HCT116 (cell line): ENCODE results near the gene CCDC142. TPM values are rescaled to one million over a fixed set of nuclear protein-coding genes. Genes with fewer than 3 reads are reported as not detected.

Experiments used
- ATAC-seq: fragments of 200-7000 bp; cut with Tn5 transposase; 2 replicates; pipeline ENCODE4 v1.9.1; 2020; ENCODE audit warnings: mild to moderate bottlenecking, moderate library complexity
- BruUV-seq: library from RNA; stranded (reverse); fragments of 400-500 nt; replicated peaks from 2 replicates; lab custom pipeline; 2021; lab: Mats Ljungman, UMichigan
- CTCF ChIA-PET: fragments of 300-600 bp; sonication (Branson Sonifier 250); formaldehyde crosslinking; loops from one replicate; lab custom pipeline; 2021; ENCODE audit warnings: antibody characterized with exemption; lab: Charles Lee
- POLR2A ChIA-PET: fragments of 300-600, 350-600 bp; sonication (Branson Sonifier 250); formaldehyde crosslinking; loops from one replicate; lab custom pipeline; 2021; ENCODE audit warnings: antibody characterized with exemption; lab: Charles Lee
- RAD21 ChIA-PET, 2 experiments: fragments of 300-600 bp; sonication (Branson Sonifier 250); formaldehyde crosslinking; loops; one replicate each; lab custom pipeline; 2023; ENCODE audit warnings: low total read pairs in 2 of 2; ENCODE audit not compliant: uncharacterized antibody in 2 of 2, unreplicated experiment in 2 of 2, low non-redundant PET in 1 of 2; lab: Charles Lee
- DNase-seq: peaks from one replicate; pipeline ENCODE4 v3.0.0-alpha.2; 2010; ENCODE audit warnings: low read depth, low spot score
- H2AFZ ChIP-seq: fragments of 200-600 bp; shearing (Covaris generic), sonication (generic); 2 replicates; pipeline ENCODE4 v1.6.1; 2017; ENCODE audit warnings: low read depth, mixed run types, mixed read lengths, antibody characterized with exemption, low read length; ENCODE audit not compliant: poor library complexity, severe bottlenecking
- H3K27ac ChIP-seq: 2 replicates; pipeline ENCODE4 v1.5.1; 2012; ENCODE audit warnings: low read depth, low read length
- H3K27me3 ChIP-seq: fragments of 200-600 bp; sonication (generic); 2 replicates; pipeline ENCODE4 v1.6.1; 2016; ENCODE audit warnings: mixed run types, low read length, mixed read lengths; ENCODE audit not compliant: insufficient read depth
- H3K36me3 ChIP-seq, 2 experiments: fragments of 200-500 bp in 1 of 2; fragments of 200-600 bp in 1 of 2; sonication (Bioruptor generic) in 1 of 2; sonication (generic) in 1 of 2; 2 replicates each; pipeline versions ENCODE4 v1.5.1 to v1.6.1; 2014 to 2016; ENCODE audit warnings: low read length in 2 of 2, inconsistent platforms in 1 of 2, mixed read lengths in 1 of 2, mixed run types in 1 of 2; ENCODE audit not compliant: insufficient read depth in 2 of 2, control insufficient read depth in 1 of 2
- H3K4me1 ChIP-seq, 2 experiments: fragments of 200-600 bp in 1 of 2; sonication (generic) in 1 of 2; 2 replicates each; pipeline versions ENCODE4 v1.5.1 to v1.6.1; 2012 to 2017; ENCODE audit warnings: low read length in 2 of 2, inconsistent platforms in 1 of 2, mild to moderate bottlenecking in 1 of 2, mixed read lengths in 1 of 2, mixed run types in 1 of 2, moderate library complexity in 1 of 2; ENCODE audit not compliant: insufficient read depth in 2 of 2, control insufficient read depth in 1 of 2
- H3K4me2 ChIP-seq: fragments of 200-600 bp; sonication (generic); 2 replicates; pipeline ENCODE4 v1.6.1; 2017; ENCODE audit warnings: mixed run types, low read length, mixed read lengths
- H3K4me3 ChIP-seq, 2 experiments: fragments of 200-600 bp in 1 of 2; sonication (generic) in 1 of 2; replicated peaks in 1 of 2; 2 replicates each; pipeline ENCODE4 v1.5.1; 2011 to 2016; ENCODE audit warnings: low read length in 2 of 2, control low read depth in 1 of 2, low read depth in 1 of 2, mild to moderate bottlenecking in 1 of 2, mixed read lengths in 1 of 2, mixed run types in 1 of 2
- H3K79me2 ChIP-seq: fragments of 200-600 bp; sonication (generic); 2 replicates; pipeline ENCODE4 v1.6.1; 2017; ENCODE audit warnings: mild to moderate bottlenecking, mixed run types, low read length, moderate library complexity, mixed read lengths; ENCODE audit not compliant: insufficient read depth
- H3K9ac ChIP-seq: fragments of 200-600 bp; sonication (generic); 2 replicates; pipeline ENCODE4 v1.6.1; 2016; ENCODE audit warnings: low read length, mixed read lengths
- H3K9me2 ChIP-seq: fragments of 200-600 bp; sonication (generic), shearing (Covaris generic); 2 replicates; pipeline ENCODE4 v1.6.1; 2017; ENCODE audit warnings: mixed run types, mild to moderate bottlenecking, moderate library complexity; ENCODE audit not compliant: insufficient read depth
- H3K9me3 ChIP-seq, 2 experiments: fragments of 200-500 bp in 1 of 2; fragments of 200-600 bp in 1 of 2; sonication (Bioruptor generic) in 1 of 2; sonication (generic) in 1 of 2; 2 replicates each; pipeline ENCODE4 v1.6.1; 2014 to 2017; ENCODE audit warnings: low read length in 2 of 2, mixed read lengths in 2 of 2, inconsistent platforms in 1 of 2, low read depth in 1 of 2, mild to moderate bottlenecking in 1 of 2, mixed run types in 1 of 2, moderate library complexity in 1 of 2; ENCODE audit not compliant: control insufficient read depth in 1 of 2, insufficient read depth in 1 of 2
- H4K20me1 ChIP-seq: fragments of 200-600 bp; sonication (generic), shearing (Covaris generic); 2 replicates; pipeline ENCODE4 v1.6.1; 2017; ENCODE audit warnings: mixed run types, mild to moderate bottlenecking, moderate library complexity; ENCODE audit not compliant: insufficient read depth
- ATF3 ChIP-seq: IDR thresholded peaks from 2 replicates; pipeline ENCODE4 v1.6.1; 2012
- CBX3 ChIP-seq: IDR thresholded peaks from 2 replicates; pipeline ENCODE4 v1.6.1; 2012; ENCODE audit warnings: low read depth
- CEBPB ChIP-seq: IDR thresholded peaks from 2 replicates; pipeline ENCODE4 v1.6.1; 2012; ENCODE audit warnings: low read depth
- EGR1 ChIP-seq: IDR thresholded peaks from 2 replicates; pipeline ENCODE4 v1.6.1; 2012; ENCODE audit warnings: low read depth
- JUND ChIP-seq: IDR thresholded peaks from 2 replicates; pipeline ENCODE4 v1.6.1; 2012
- SP1 ChIP-seq: IDR thresholded peaks from 2 replicates; pipeline ENCODE4 v1.6.1; 2012; ENCODE audit warnings: low read depth
- SRF ChIP-seq: IDR thresholded peaks from 2 replicates; pipeline ENCODE4 v1.6.1; 2012; ENCODE audit warnings: low read depth
- YY1 ChIP-seq: IDR thresholded peaks from 2 replicates; pipeline ENCODE4 v1.6.1; 2011; ENCODE audit warnings: low read length, low read depth, moderate library complexity, mild to moderate bottlenecking; ENCODE audit not compliant: insufficient replicate concordance; ENCODE audit errors: extremely low read depth
- ZFX ChIP-seq: fragments of 450-650 bp; IDR thresholded peaks from 2 replicates; pipeline ENCODE4 v1.6.1; 2017
- ZNF274 ChIP-seq: fragments of 200-500 bp; sonication (Bioruptor generic); IDR thresholded peaks from 2 replicates; pipeline ENCODE4 v1.6.1; 2014; ENCODE audit warnings: mild to moderate bottlenecking, low read depth, low read length, inconsistent platforms
- intact Hi-C: fragments of 100-400 bp; cut with micrococcal nuclease; formaldehyde crosslinking; loops from 2 replicates; pipeline ENCODE4 v1.10.0; 2022
- total RNA-seq: library from RNA; stranded (reverse); gene quantifications from one replicate; pipeline ENCODE4 v1.2.1, GENCODE V29; 2021; ENCODE audit not compliant: unreplicated experiment
- TF ChIP-seq, protein P1 (sequence below), 3 experiments: fragments of 200-600 bp in 1 of 3; sonication (generic) in 1 of 3; IDR thresholded peaks in 2 of 3; conservative IDR thresholded peaks in 1 of 3; 2 replicates each; pipeline ENCODE4 v1.5.1; 2012 to 2017; ENCODE audit warnings: low read depth in 2 of 3, low read length in 2 of 3, antibody characterized with exemption in 1 of 3, borderline replicate concordance in 1 of 3, control low read depth in 1 of 3, mild to moderate bottlenecking in 1 of 3, mixed read lengths in 1 of 3, mixed run types in 1 of 3, moderate library complexity in 1 of 3; ENCODE audit not compliant: insufficient read depth in 1 of 3

CCDC142 gene
- total RNA-seq, 1 experiment from 2014 or later = 15.0 TPM

- POLR2A ChIA-PET = no interaction called here
- BruUV-seq = no TSS peak
- Histone ChIP-seq H3K36me3 (peaks cover 2% of the 10 kb centered on the region in 2 experiments; a peak in 1 of 4 replicates), H3K4me2 (no peak overlapping the region), H3K4me3 (no peak overlapping the region), H3K27ac (no peak overlapping the region), H4K20me1 (no peaks in the 10 kb centered on the region), H3K9me3 (no peaks in the 10 kb centered on the region), H3K9ac (no peak overlapping the region), H3K79me2 (no peaks in the 10 kb centered on the region), H3K4me1 (peaks cover 8 to 16% of the 10 kb centered on the region in 2 experiments; a peak in 3 of 4 replicates)
- RAD21 ChIA-PET = no interaction called here
- intact Hi-C loops = no loop called here
- ATAC-seq = no peak
- CTCF ChIA-PET = no interaction called here
- no peak for DNase-seq
- TF ChIP-seq SRF (no peak), YY1 (no peak), JUND (no peak), ZFX (no peak), SP1 (no peak), ZNF274 (no peak), ATF3 (no peak), EGR1 (no peak), CBX3 (no peak), CEBPB (no peak)
- TF ChIP-seq, protein P1, sequence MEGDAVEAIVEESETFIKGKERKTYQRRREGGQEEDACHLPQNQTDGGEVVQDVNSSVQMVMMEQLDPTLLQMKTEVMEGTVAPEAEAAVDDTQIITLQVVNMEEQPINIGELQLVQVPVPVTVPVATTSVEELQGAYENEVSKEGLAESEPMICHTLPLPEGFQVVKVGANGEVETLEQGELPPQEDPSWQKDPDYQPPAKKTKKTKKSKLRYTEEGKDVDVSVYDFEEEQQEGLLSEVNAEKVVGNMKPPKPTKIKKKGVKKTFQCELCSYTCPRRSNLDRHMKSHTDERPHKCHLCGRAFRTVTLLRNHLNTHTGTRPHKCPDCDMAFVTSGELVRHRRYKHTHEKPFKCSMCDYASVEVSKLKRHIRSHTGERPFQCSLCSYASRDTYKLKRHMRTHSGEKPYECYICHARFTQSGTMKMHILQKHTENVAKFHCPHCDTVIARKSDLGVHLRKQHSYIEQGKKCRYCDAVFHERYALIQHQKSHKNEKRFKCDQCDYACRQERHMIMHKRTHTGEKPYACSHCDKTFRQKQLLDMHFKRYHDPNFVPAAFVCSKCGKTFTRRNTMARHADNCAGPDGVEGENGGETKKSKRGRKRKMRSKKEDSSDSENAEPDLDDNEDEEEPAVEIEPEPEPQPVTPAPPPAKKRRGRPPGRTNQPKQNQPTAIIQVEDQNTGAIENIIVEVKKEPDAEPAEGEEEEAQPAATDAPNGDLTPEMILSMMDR (IDR thresholded peaks at IDR 0.05 in 2 of 3, conservative IDR thresholded peaks at IDR 0.05 in 1 of 3; ENCODE audit: borderline replicate concordance in 1 of 3, insufficient read depth in 1 of 3, low read depth in 2 of 3, low read length in 2 of 3) = no peak
- TF ChIP-seq, all 23 proteins: peak for 0
- H2AFZ ChIP-seq = no peak overlapping the region
- H3K9me2 ChIP-seq = no peaks in the 10 kb centered on the region
- no peaks in the 10 kb centered on the region for H3K27me3 ChIP-seq
These were observed 14.4 kb upstream of the CCDC142 start for GRCh38 chr2:74496997-74497776.
